Measurements from ENCODE around the gene BTLA.

- TF ChIP-seq OVOL3 (tag by site-specific recombination; IDR thresholded peaks at IDR 0.05) (no peak), REST (tag by site-specific recombination; IDR thresholded peaks at IDR 0.05) (no peak), CTCF (tag by site-specific recombination; IDR thresholded peaks at IDR 0.05) (no peak), ZNF513 (tag by site-specific recombination; IDR thresholded peaks at IDR 0.05) (no peak), ZNF19 (tag by site-specific recombination; IDR thresholded peaks at IDR 0.05; ENCODE audit: low read depth) (no peak), ZNF558 (tag by site-specific recombination; IDR thresholded peaks at IDR 0.05) (no peak), ZNF560 (tag by site-specific recombination; IDR thresholded peaks at IDR 0.05; ENCODE audit: borderline replicate concordance) (no peak), ZNF585B (tag by site-specific recombination; IDR thresholded peaks at IDR 0.05) (no peak), ZNF621 (tag by site-specific recombination; IDR thresholded peaks at IDR 0.05) (no peak), ZBTB1 (tag by site-specific recombination; IDR thresholded peaks at IDR 0.05) (no peak), ZBTB21 (tag by site-specific recombination; IDR thresholded peaks at IDR 0.05) (no peak), ZNF18 (tag by site-specific recombination; IDR thresholded peaks at IDR 0.05) (no peak)
These were observed 72.1 kb downstream of the BTLA start for GRCh38 chr3:112427123-112427522.
